T follicular helper cell (primary cell): ENCODE measurements around the gene TMED6.

Source experiments
- DNase-seq: peaks from one replicate; pipeline ENCODE4 v3.0.0-alpha.2; 2020; ENCODE audit warnings: low read depth
- total RNA-seq, 2 experiments: gene quantifications; one replicate each; lab custom pipeline; 2026; lab: John Stamatoyannopoulos, UW

TMED6 gene
- 0.24 to 0.26 reads per million in 2 experiments for total RNA-seq

- no peak for DNase-seq
Measured at GRCh38 chr16:69351309-69352027, at the start of gene TMED6. TMED6 (minus strand) TSS chr16:69351786; CDS start chr16:69351753, 33 bp downstream.

DNA sequence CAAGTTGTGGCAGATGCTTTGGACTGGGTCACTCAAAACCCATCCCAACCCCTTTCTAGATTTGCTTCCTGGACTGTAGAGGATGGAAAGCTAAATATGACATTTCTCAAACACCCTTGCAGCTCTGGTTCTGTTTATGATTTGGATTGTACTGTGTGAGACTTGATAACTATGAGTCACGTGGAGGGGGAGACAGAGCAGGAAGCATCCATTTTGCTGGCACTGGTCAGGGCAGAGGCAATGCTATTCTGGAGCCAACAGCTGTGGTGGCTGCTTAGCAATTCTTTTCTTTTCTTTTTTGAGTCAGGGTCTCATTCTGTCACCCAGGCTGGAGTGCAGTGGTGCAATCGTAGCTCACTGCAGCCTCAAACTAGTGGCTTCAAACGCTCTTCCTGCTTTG is 47.8 kb upstream of the TMED6 start:
- no peak for DNase-seq

DNA sequence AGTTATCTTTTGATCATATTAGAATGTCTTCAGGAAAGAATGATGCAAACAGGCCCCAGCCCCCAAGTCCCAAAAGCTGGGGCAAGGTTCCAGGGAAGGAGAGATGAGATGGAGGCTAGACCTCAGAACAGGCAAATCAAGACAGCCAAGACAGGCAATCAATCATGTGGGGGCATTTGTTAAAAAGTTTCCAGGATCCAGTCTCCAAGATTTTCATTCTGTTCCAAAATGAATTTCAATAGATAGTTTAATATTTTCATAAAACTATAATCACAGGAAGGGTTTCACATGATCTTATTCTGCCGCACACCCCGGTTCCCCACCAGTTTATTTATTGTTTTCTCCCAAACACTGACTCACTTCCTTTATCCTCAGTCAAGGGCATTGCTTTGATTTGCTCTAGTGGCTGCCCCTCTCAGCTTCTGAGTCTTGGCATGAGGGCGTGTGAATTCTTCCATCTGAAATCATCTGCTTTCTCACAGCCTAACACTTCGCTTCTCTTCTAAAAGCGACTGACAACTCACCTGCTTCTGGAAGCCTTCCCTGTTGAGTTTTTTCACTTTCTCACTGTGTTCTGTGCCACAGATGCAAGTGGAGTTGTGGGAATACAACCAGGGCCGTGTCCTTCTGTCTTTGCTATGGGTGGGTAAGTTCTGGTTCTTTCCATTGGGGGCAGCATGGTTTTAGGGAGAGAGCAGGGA is 46.4 kb upstream of the TMED6 start:
- DNase-seq = no peak

- DNase-seq = peak; percentile 53
Measured at GRCh38 chr16:69396187-69397061, 44.8 kb upstream of the TMED6 start.

DNA sequence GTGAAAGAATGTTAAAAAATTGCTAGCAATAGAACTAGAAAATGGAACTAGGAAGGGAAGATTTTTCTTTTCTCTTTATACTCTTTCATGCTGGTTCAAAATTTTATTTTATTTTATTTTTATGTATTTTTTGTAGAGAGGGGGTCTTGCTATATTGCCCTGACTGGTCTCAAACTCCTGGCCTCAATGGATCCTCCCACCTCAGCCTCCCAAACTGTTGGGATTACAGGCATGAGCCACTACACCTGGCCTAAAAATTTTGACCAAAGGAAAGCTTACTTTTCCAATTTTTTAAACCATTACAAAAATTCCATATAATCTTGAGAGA is 44.2 kb upstream of the TMED6 start:
- no peak for DNase-seq

- no peak for DNase-seq
Measured at GRCh38 chr16:69393898-69394849, 42.6 kb upstream of the TMED6 start.

DNA sequence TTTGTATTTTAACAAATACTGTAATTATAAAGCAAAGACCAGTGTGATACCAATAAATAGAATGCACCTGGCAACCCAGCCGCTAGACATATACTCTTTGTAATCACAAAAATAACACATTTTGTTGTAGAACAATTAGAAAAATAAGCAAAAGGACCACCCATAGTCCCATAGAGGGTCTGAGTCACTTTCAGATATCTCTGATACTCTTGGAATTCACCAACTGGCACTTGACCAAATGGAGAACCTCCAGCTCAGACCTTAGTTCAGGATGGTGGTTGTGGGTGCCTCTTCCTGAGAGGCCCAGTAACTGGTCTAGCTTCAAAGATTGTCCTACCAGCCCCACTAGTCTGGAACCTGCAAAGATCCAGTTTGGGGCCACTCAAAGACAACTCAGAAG is 35.0 kb upstream of the TMED6 start:
- no peak for DNase-seq

- no peak for DNase-seq
Measured at GRCh38 chr16:69384974-69385373, 33.4 kb upstream of the TMED6 start.

- no peak for DNase-seq
Measured at GRCh38 chr16:69382421-69382820, 30.8 kb upstream of the TMED6 start.

- no peak for DNase-seq
Measured at GRCh38 chr16:69381231-69381630, 29.6 kb upstream of the TMED6 start.

GRCh38 chr16:69378760-69379159 is 27.2 kb upstream of the TMED6 start:
- no peak for DNase-seq

DNA sequence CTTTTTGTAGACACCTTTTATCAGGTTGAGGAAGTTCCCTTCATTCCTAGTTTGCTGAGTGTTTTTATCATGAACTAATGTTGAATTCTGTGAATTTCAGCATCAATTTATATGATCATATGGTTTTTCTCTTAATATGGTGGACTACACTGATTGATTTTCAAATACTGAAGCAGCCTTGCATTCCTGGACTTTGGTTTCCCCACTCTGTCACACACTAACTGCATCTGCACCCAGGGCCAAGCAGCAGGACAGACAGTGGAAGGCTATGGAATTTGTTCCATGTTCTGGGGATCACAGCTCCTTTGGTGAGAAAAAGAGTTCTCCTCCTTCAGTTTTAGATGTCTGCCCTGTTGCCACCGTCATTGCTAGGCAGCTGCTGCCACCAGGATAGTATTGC is 26.4 kb upstream of the TMED6 start:
- DNase-seq = no peak

GRCh38 chr16:69376393-69377059 is 24.9 kb upstream of the TMED6 start:
- DNase-seq = no peak

DNA sequence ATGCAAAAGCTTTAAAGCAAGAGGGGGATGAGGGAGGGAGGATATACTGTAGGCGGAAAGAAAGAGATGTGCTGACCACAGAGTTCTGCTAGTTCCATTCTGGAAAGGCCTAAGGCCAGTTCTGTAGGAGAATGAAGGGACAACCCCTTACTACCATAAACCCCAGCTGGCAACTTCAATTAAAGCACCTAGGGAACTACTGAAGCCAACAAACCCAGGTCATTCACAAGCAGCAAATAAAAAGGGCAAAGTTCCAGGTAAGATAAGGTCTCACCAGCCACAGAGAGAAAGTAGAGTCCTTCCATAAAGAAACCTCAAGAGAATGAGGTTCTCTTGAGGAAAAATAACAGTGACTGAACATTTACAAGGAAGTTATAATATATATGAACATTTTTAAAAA is 21.4 kb upstream of the TMED6 start:
- no peak for DNase-seq

DNA sequence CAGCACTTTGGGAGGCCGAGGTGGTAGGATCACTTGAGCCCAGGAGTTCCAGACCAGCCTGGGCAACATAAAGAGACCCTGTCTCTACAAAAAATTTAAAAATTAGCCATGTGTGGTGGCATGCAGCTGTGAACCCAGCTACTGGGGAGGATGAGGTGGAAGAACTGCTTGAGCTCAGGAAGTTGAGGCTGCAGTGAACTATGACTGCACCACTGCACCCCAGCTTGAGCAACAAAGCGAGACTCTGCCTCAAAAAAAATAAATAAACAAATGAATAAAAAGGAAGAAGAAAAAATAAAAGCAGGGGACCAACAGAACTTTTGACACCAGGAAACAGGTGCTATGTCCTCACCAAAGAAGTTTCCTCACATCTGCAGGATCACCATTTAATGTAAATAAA is 20.0 kb upstream of the TMED6 start:
- DNase-seq = no peak

DNA sequence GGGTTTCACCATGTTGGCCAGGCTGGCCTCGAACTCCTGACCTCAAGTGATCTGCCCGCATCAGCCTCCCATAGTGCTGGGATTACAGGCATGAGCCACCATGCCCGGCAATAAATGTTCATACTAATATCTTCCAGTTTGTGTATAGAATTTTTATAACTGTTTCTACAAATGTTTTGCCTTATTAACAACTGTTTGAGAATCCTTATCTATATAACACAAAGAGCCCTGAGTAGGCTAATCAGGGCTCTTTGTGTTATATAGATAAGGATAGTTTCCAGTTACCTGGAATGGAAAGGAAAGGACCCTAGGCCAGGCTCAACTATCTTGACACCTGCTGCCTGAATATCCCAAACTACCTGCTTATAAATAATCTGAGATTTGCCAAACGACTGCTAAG is 17.3 kb upstream of the TMED6 start:
- DNase-seq = no peak

GRCh38 chr16:69367980-69368379 is 16.4 kb upstream of the TMED6 start:
- DNase-seq = no peak

GRCh38 chr16:69366431-69366830 is 14.8 kb upstream of the TMED6 start:
- no peak for DNase-seq

GRCh38 chr16:69365901-69366300 is 14.3 kb upstream of the TMED6 start:
- DNase-seq = no peak

- DNase-seq = no peak
Measured at GRCh38 chr16:69364088-69364487, 12.5 kb upstream of the TMED6 start.

- DNase-seq = no peak
Measured at GRCh38 chr16:69363281-69363717, 11.7 kb upstream of the TMED6 start.
